H9 (cell line): ENCODE results near the gene NXN. TPM values are rescaled to one million over a fixed set of nuclear protein-coding genes. Genes with fewer than 3 reads are reported as not detected.

ENCODE experiments used
- DNase-seq: peaks from one replicate; pipeline ENCODE4 v3.0.0-alpha.2; 2017
- H2AFZ ChIP-seq: one replicate; pipeline ENCODE4 v1.6.1; 2013; ENCODE audit warnings: mild to moderate bottlenecking, low read length, control low read depth, moderate library complexity
- H2AK5ac ChIP-seq: 2 replicates; pipeline ENCODE4 v1.6.1; 2013; ENCODE audit warnings: low read length, control low read depth, mixed read lengths; ENCODE audit not compliant: insufficient read length
- H2BK120ac ChIP-seq: one replicate; pipeline ENCODE4 v1.6.1; 2013; ENCODE audit warnings: low read depth, mild to moderate bottlenecking, low read length, control low read depth, inconsistent platforms; ENCODE audit not compliant: poor library complexity, severe bottlenecking
- H2BK12ac ChIP-seq: 2 replicates; pipeline ENCODE4 v1.6.1; 2013; ENCODE audit warnings: low read length, control low read depth, mixed read lengths, low read depth; ENCODE audit not compliant: insufficient read length
- H2BK15ac ChIP-seq: 2 replicates; pipeline ENCODE4 v1.6.1; 2013; ENCODE audit warnings: low read depth, low read length, control low read depth
- H2BK20ac ChIP-seq: one replicate; pipeline ENCODE4 v1.6.1; 2013; ENCODE audit warnings: low read depth, mild to moderate bottlenecking, low read length, control low read depth, inconsistent platforms; ENCODE audit not compliant: poor library complexity, severe bottlenecking
- H2BK5ac ChIP-seq: 2 replicates; pipeline ENCODE4 v1.6.1; 2013; ENCODE audit warnings: low read length, control low read depth, mixed read lengths; ENCODE audit not compliant: insufficient read length
- H3K14ac ChIP-seq: 2 replicates; pipeline ENCODE4 v1.6.1; 2013; ENCODE audit warnings: low read length, control low read depth; ENCODE audit not compliant: insufficient read depth
- H3K18ac ChIP-seq: 2 replicates; pipeline ENCODE4 v1.6.1; 2013; ENCODE audit warnings: low read depth, mild to moderate bottlenecking, mixed read lengths, low read length, control low read depth; ENCODE audit not compliant: insufficient read length
- H3K23ac ChIP-seq: 2 replicates; pipeline ENCODE4 v1.6.1; 2013; ENCODE audit warnings: low read length, control low read depth, mixed read lengths, low read depth; ENCODE audit not compliant: insufficient read length
- H3K23me2 ChIP-seq: 2 replicates; pipeline ENCODE4 v1.6.1; 2013; ENCODE audit warnings: low read depth, mild to moderate bottlenecking, mixed read lengths, low read length, control low read depth; ENCODE audit not compliant: insufficient read length, poor library complexity, severe bottlenecking
- H3K27ac ChIP-seq: 2 replicates; pipeline ENCODE4 v1.5.1; 2013; ENCODE audit warnings: low read length, control low read depth, mixed read lengths, low read depth; ENCODE audit not compliant: insufficient read length
- H3K27me3 ChIP-seq: 2 replicates; pipeline ENCODE4 v1.6.1; 2013; ENCODE audit warnings: low read length, control low read depth, inconsistent platforms; ENCODE audit not compliant: insufficient read depth
- H3K4ac ChIP-seq: 2 replicates; pipeline ENCODE4 v1.6.1; 2013; ENCODE audit warnings: low read depth, mild to moderate bottlenecking, control low read depth, inconsistent platforms, low read length, moderate library complexity
- H3K4me1 ChIP-seq: 2 replicates; pipeline ENCODE4 v1.6.1; 2013; ENCODE audit warnings: low read length, control low read depth, inconsistent platforms; ENCODE audit not compliant: insufficient read depth
- H3K4me2 ChIP-seq: 2 replicates; pipeline ENCODE4 v1.6.1; 2013; ENCODE audit warnings: low read length, control low read depth, mixed read lengths; ENCODE audit not compliant: insufficient read length, insufficient read depth
- H3K56ac ChIP-seq: 2 replicates; pipeline ENCODE4 v1.6.1; 2013; ENCODE audit warnings: low read depth, mild to moderate bottlenecking, mixed read lengths, low read length, control low read depth; ENCODE audit not compliant: insufficient read length
- H3K79me1 ChIP-seq: 2 replicates; pipeline ENCODE4 v1.6.1; 2013; ENCODE audit warnings: low read depth, mild to moderate bottlenecking, moderate library complexity, low read length, control low read depth, inconsistent platforms; ENCODE audit not compliant: insufficient read depth, poor library complexity, severe bottlenecking
- H3K79me2 ChIP-seq: 2 replicates; pipeline ENCODE4 v1.6.1; 2013; ENCODE audit warnings: low read length, control low read depth, inconsistent platforms; ENCODE audit not compliant: insufficient read depth
- H3K9ac ChIP-seq: 2 replicates; pipeline ENCODE4 v1.6.1; 2013; ENCODE audit warnings: low read length, control low read depth, mixed read lengths; ENCODE audit not compliant: insufficient read length; ENCODE audit errors: extremely low read depth
- H3K9me3 ChIP-seq: one replicate; pipeline ENCODE4 v1.6.1; 2013; ENCODE audit warnings: low read depth, low read length, inconsistent platforms; ENCODE audit not compliant: control insufficient read depth
- H3T11ph ChIP-seq: one replicate; pipeline ENCODE4 v1.6.1; 2013; ENCODE audit warnings: mild to moderate bottlenecking, low read length, control low read depth, inconsistent platforms
- H4K20me1 ChIP-seq: one replicate; pipeline ENCODE4 v1.6.1; 2013; ENCODE audit not compliant: control insufficient read depth, insufficient read length, insufficient read depth
- H4K5ac ChIP-seq: 2 replicates; pipeline ENCODE4 v1.6.1; 2013; ENCODE audit warnings: low read depth, mild to moderate bottlenecking, mixed read lengths, low read length, control low read depth; ENCODE audit not compliant: insufficient read length
- H4K8ac ChIP-seq: replicated peaks from 2 replicates; pipeline ENCODE4 v1.6.1; 2013; ENCODE audit warnings: low read length, control low read depth, mixed read lengths, low read depth; ENCODE audit not compliant: insufficient read length
- H4K91ac ChIP-seq: 2 replicates; pipeline ENCODE4 v1.6.1; 2013; ENCODE audit warnings: low read depth, mild to moderate bottlenecking, moderate library complexity, mixed read lengths, low read length, control low read depth; ENCODE audit not compliant: insufficient read length
- H3K27ac Mint-ChIP-seq, 3 experiments: 2 replicates in 2 of 3; 3 replicates in 1 of 3; pipeline ENCODE4 v1.8.0; 2020 to 2021; ENCODE audit warnings: mixed read lengths in 3 of 3, mild to moderate bottlenecking in 1 of 3, moderate library complexity in 1 of 3
- H3K27me3 Mint-ChIP-seq: 2 replicates; pipeline ENCODE4 v1.8.0; 2021; ENCODE audit warnings: low read depth, mild to moderate bottlenecking, moderate library complexity, mixed read lengths
- H3K36me3 Mint-ChIP-seq, 3 experiments: 2 replicates in 2 of 3; 3 replicates in 1 of 3; pipeline ENCODE4 v1.8.0; 2020 to 2021; ENCODE audit warnings: low read depth in 3 of 3, mixed read lengths in 3 of 3; ENCODE audit not compliant: insufficient read depth in 1 of 3
- H3K4me1 Mint-ChIP-seq, 2 experiments: 2 replicates each; pipeline ENCODE4 v1.8.0; 2020; ENCODE audit warnings: mixed read lengths in 2 of 2
- H3K4me3 Mint-ChIP-seq, 2 experiments: 2 replicates in 1 of 2; 3 replicates in 1 of 2; pipeline ENCODE4 v1.8.0; 2020 to 2021; ENCODE audit warnings: mild to moderate bottlenecking in 2 of 2, mixed read lengths in 2 of 2, moderate library complexity in 1 of 2
- H3K9me3 Mint-ChIP-seq, 2 experiments: 2 replicates in 1 of 2; 3 replicates in 1 of 2; pipeline ENCODE4 v1.8.0; 2020; ENCODE audit warnings: mild to moderate bottlenecking in 2 of 2, mixed read lengths in 2 of 2, moderate library complexity in 1 of 2
- CTCF ChIP-seq: fragments of 200-600 bp; sonication (generic); conservative IDR thresholded peaks from 3 replicates; pipeline ENCODE4 v1.8.0; 2021; ENCODE audit warnings: antibody characterized with exemption, mild to moderate bottlenecking
- WGBS: extraction: QIAGEN DNeasy Blood & Tissue Kit; methylation state at CpG from one replicate; pipeline ENCODE4 v1.1.7; 2013; ENCODE audit warnings: missing lambda C conversion rate, low lambda C conversion rate, mixed read lengths; ENCODE audit not compliant: insufficient read length; ENCODE audit errors: extremely low coverage; 5-methylcytosine and 5-hydroxymethylcytosine counted together
- total RNA-seq: library from RNA; stranded (reverse); gene quantifications from 2 replicates; pipeline ENCODE4 v1.2.1, GENCODE V29; 2021

The NXN gene
- total RNA-seq, 1 experiment from 2014 or later = 93.6 TPM

DNA sequence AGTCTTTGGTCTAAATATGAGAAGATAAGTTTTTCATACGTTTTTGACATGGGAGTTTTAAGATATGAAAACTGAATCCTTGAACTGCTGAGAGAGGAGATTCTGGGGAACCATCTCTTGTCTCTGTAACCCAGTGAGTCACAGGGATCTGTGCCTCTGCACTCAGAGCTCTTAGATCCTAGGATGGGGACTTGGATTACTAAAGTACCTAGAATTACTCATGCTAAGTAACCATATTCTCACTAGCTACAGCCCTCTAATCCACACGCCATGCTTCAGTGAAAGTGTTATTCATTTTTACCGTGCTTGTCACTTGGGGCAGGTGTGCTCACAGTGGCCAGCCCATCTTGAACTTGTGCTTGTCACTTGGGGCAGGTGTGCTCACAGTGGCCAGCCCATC, 195.4 kb downstream of the NXN start:
- Histone ChIP-seq H2BK15ac (no peak overlapping the region), H3K4ac (no peak overlapping the region), H4K5ac (no peak overlapping the region), H2BK120ac (no peak overlapping the region), H3K4me1 (peaks cover 2% of the 10 kb centered on the region), H4K20me1 (no peaks in the 10 kb centered on the region), H3K18ac (no peak overlapping the region), H2BK5ac (no peak overlapping the region), H3K79me2 (peaks cover 18% of the 10 kb centered on the region; the same call in 1 of the 2 replicates), H2AFZ (no peak overlapping the region), H3K23ac (no peak overlapping the region), H2BK20ac (no peak overlapping the region), H3T11ph (no peak overlapping the region), H4K91ac (no peak overlapping the region), H3K79me1 (peaks cover 12% of the 10 kb centered on the region), H4K8ac (no peak overlapping the region), H3K56ac (no peak overlapping the region), H3K4me2 (no peak overlapping the region), H3K27me3 (no peaks in the 10 kb centered on the region), H2AK5ac (no peak overlapping the region), H3K23me2 (peaks cover 13% of the 10 kb centered on the region), H3K14ac (no peak overlapping the region), H2BK12ac (no peak overlapping the region), H3K9ac (no peak overlapping the region), H3K27ac (no peak overlapping the region), H3K9me3 (no peaks in the 10 kb centered on the region)
- H3K27ac Mint-ChIP-seq = no peak overlapping the region
- DNase-seq = no peak
- no peaks in the 10 kb centered on the region for H3K27me3 Mint-ChIP-seq
- H3K36me3 Mint-ChIP-seq = peaks cover 9 to 42% (median 35%) of the 10 kb centered on the region in 3 experiments
- no peaks in the 10 kb centered on the region; a peak in 1 of 5 replicates for H3K9me3 Mint-ChIP-seq
- no CpG with 5 or more reads among the region's 3 CpGs for WGBS
- TF ChIP-seq CTCF = no peak
- peaks cover 12 to 22% of the 10 kb centered on the region in 2 experiments for H3K4me1 Mint-ChIP-seq
- peak overlapping the region; percentile 2 to 97; a peak in 4 of 5 replicates for H3K4me3 Mint-ChIP-seq
